HEK293 (cell line): ENCODE measurements around the gene PHACTR1.

Experiments
- HOXA7 ChIP-seq: sonication (generic); formaldehyde crosslinking; IDR thresholded peaks from 2 replicates; pipeline ENCODE4 v1.8.1; 2022; ENCODE audit warnings: missing genetic modification reagents, borderline replicate concordance
- MZF1 ChIP-seq: fragments of 450-650 bp; formaldehyde crosslinking; IDR thresholded peaks from 2 replicates; pipeline ENCODE4 v1.5.1; 2017; ENCODE audit warnings: missing biosample characterization, missing genetic modification characterization, borderline replicate concordance
- PBX3 ChIP-seq: sonication (generic); formaldehyde crosslinking; IDR thresholded peaks from 2 replicates; pipeline ENCODE4 v1.8.1; 2022; ENCODE audit warnings: mild to moderate bottlenecking, moderate library complexity, missing genetic modification reagents
- REST ChIP-seq: fragments of 450-650 bp; formaldehyde crosslinking; IDR thresholded peaks from 2 replicates; pipeline ENCODE4 v1.5.1; 2016; ENCODE audit warnings: missing biosample characterization, missing genetic modification characterization
- ZNF121 ChIP-seq: fragments of 450-650 bp; formaldehyde crosslinking; IDR thresholded peaks from 2 replicates; pipeline ENCODE4 v1.5.1; 2016; ENCODE audit warnings: missing biosample characterization, missing genetic modification characterization
- ZNF140 ChIP-seq: fragments of 450-650 bp; formaldehyde crosslinking; IDR thresholded peaks from 2 replicates; pipeline ENCODE4 v1.5.1; 2016; ENCODE audit warnings: missing biosample characterization, missing genetic modification characterization
- ZNF175 ChIP-seq: fragments of 450-650 bp; formaldehyde crosslinking; IDR thresholded peaks from 2 replicates; pipeline ENCODE4 v1.5.1; 2016; ENCODE audit warnings: missing biosample characterization, missing genetic modification characterization
- ZNF223 ChIP-seq: fragments of 450-650 bp; formaldehyde crosslinking; IDR thresholded peaks from 2 replicates; pipeline ENCODE4 v1.5.1; 2016; ENCODE audit warnings: missing biosample characterization, missing genetic modification characterization
- ZNF513 ChIP-seq: fragments of 450-650 bp; IDR thresholded peaks from 2 replicates; pipeline ENCODE4 v1.5.1; 2018; ENCODE audit warnings: missing biosample characterization, missing genetic modification characterization
- ZNF629 ChIP-seq: fragments of 450-650 bp; formaldehyde crosslinking; IDR thresholded peaks from 2 replicates; pipeline ENCODE4 v1.5.1; 2017; ENCODE audit warnings: missing biosample characterization, missing genetic modification characterization
- ZSCAN16 ChIP-seq: fragments of 450-650 bp; formaldehyde crosslinking; IDR thresholded peaks from 2 replicates; pipeline ENCODE4 v1.5.1; 2016; ENCODE audit warnings: missing biosample characterization, missing genetic modification characterization
- TF ChIP-seq, protein P1 (sequence below): fragments of 450-650 bp; formaldehyde crosslinking; IDR thresholded peaks from 2 replicates; pipeline ENCODE4 v1.5.1; 2016; ENCODE audit warnings: missing biosample characterization, missing genetic modification characterization
- TF ChIP-seq, protein P2 (sequence below): fragments of 450-650 bp; formaldehyde crosslinking; IDR thresholded peaks from 2 replicates; pipeline ENCODE4 v1.5.1; 2016; ENCODE audit warnings: missing biosample characterization, missing genetic modification characterization, low read depth

- TF ChIP-seq, protein P1, sequence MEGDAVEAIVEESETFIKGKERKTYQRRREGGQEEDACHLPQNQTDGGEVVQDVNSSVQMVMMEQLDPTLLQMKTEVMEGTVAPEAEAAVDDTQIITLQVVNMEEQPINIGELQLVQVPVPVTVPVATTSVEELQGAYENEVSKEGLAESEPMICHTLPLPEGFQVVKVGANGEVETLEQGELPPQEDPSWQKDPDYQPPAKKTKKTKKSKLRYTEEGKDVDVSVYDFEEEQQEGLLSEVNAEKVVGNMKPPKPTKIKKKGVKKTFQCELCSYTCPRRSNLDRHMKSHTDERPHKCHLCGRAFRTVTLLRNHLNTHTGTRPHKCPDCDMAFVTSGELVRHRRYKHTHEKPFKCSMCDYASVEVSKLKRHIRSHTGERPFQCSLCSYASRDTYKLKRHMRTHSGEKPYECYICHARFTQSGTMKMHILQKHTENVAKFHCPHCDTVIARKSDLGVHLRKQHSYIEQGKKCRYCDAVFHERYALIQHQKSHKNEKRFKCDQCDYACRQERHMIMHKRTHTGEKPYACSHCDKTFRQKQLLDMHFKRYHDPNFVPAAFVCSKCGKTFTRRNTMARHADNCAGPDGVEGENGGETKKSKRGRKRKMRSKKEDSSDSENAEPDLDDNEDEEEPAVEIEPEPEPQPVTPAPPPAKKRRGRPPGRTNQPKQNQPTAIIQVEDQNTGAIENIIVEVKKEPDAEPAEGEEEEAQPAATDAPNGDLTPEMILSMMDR (tag by site-specific recombination): no peak
- TF ChIP-seq REST (tag by site-specific recombination): no peak
- no peak for TF ChIP-seq ZNF175 (tag by site-specific recombination)
- no peak for TF ChIP-seq ZNF629
- TF ChIP-seq HOXA7 (CRISPR knock-in tag): no peak
- no peak for TF ChIP-seq ZNF140 (tag by site-specific recombination)
- no peak for TF ChIP-seq MZF1 (tag by site-specific recombination)
- no peak for TF ChIP-seq PBX3
- no peak for TF ChIP-seq ZNF513 (tag by site-specific recombination)
- no peak for TF ChIP-seq ZNF121
- no peak for TF ChIP-seq ZSCAN16 (tag by site-specific recombination)
- no peak for TF ChIP-seq ZNF223
- TF ChIP-seq, protein P2, sequence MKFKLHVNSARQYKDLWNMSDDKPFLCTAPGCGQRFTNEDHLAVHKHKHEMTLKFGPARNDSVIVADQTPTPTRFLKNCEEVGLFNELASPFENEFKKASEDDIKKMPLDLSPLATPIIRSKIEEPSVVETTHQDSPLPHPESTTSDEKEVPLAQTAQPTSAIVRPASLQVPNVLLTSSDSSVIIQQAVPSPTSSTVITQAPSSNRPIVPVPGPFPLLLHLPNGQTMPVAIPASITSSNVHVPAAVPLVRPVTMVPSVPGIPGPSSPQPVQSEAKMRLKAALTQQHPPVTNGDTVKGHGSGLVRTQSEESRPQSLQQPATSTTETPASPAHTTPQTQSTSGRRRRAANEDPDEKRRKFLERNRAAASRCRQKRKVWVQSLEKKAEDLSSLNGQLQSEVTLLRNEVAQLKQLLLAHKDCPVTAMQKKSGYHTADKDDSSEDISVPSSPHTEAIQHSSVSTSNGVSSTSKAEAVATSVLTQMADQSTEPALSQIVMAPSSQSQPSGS (tag by site-specific recombination): no peak
Measured at GRCh38 chr6:13285705-13286104, 569.1 kb downstream of the PHACTR1 start.
